Measurements from ENCODE around the gene APBA2. TPM values are rescaled to one million over a fixed set of nuclear protein-coding genes. Genes with fewer than 3 reads are reported as not detected.

APBA2 gene
- total RNA-seq, 1 experiment from 2014 or later, result 0.31 TPM

DNA sequence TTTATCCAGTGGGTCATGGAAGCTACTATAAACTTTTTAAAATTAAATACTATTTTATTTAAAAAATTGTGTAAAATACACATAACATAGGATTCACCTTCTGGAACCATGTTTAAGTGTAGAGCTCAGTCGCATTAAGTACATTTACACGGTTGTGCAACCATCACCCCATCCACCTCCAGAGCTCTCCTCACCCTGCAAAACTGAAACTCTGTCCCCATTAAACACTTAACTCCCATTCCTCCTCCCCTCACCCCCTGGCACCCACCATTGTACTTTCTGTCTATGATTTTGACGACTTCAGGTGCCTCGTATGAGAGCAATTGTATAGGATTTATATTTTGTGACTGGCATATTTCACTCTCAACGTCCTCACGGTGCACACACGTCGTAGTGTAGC lies 70.7 kb downstream of the APBA2 start:
- Histone ChIP-seq H3K27ac (ENCODE audit: low read length) (no peak overlapping the region), H3K4me3 (ENCODE audit: low read depth in 2 of 2, low read length in 2 of 2) (no peak overlapping the region), H3K27me3 (ENCODE audit: control insufficient read depth, insufficient read depth, low read length) (no peaks in the 10 kb centered on the region), H3K36me3 (ENCODE audit: control insufficient read depth, insufficient read depth, low read length) (no peaks in the 10 kb centered on the region), H3K4me1 (ENCODE audit: control insufficient read depth, insufficient read depth, low read length) (peaks cover 4% of the 10 kb centered on the region; the same call in 1 of the 2 replicates), H3K9me3 (ENCODE audit: control insufficient read depth, insufficient read depth, low read depth, low read length) (no peaks in the 10 kb centered on the region)
- POLR2A ChIA-PET, result no interaction called here
- intact Hi-C loops (cut with micrococcal nuclease; ENCODE audit: unreplicated experiment) (no loop called here), in situ Hi-C loops (cut with HindIII; ENCODE audit: low pct_unique_long_range_greater_than_20kb, low sequenced_read_pairs) (no loop called here)
- ATAC-seq, result no peak
- CTCF ChIA-PET, result no interaction called here
- no TSS peak for BruUV-seq (replicated peaks)
- DNase-seq (ENCODE audit: low read depth, low spot score), result no peak
- TF ChIP-seq TCF7L2 (IDR thresholded peaks at IDR 0.05; ENCODE audit: low read depth, low read length) (no peak), REST (IDR thresholded peaks at IDR 0.05; ENCODE audit: insufficient read depth in 1 of 2, low read depth in 2 of 2, low read length in 1 of 2) (no peak), SIN3A (IDR thresholded peaks at IDR 0.05; ENCODE audit: borderline replicate concordance, insufficient read depth, low read depth, low read length) (no peak), POLR2AphosphoS5 (IDR thresholded peaks at IDR 0.05; ENCODE audit: low read depth, low read length) (no peak)
- TF ChIP-seq, protein P1, sequence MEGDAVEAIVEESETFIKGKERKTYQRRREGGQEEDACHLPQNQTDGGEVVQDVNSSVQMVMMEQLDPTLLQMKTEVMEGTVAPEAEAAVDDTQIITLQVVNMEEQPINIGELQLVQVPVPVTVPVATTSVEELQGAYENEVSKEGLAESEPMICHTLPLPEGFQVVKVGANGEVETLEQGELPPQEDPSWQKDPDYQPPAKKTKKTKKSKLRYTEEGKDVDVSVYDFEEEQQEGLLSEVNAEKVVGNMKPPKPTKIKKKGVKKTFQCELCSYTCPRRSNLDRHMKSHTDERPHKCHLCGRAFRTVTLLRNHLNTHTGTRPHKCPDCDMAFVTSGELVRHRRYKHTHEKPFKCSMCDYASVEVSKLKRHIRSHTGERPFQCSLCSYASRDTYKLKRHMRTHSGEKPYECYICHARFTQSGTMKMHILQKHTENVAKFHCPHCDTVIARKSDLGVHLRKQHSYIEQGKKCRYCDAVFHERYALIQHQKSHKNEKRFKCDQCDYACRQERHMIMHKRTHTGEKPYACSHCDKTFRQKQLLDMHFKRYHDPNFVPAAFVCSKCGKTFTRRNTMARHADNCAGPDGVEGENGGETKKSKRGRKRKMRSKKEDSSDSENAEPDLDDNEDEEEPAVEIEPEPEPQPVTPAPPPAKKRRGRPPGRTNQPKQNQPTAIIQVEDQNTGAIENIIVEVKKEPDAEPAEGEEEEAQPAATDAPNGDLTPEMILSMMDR (IDR thresholded peaks at IDR 0.05), result no peak

- TF ChIP-seq, protein P1 (IDR thresholded peaks at IDR 0.05), result no peak
- no peak for TF ChIP-seq REST (IDR thresholded peaks at IDR 0.05; ENCODE audit: insufficient read depth in 1 of 2, low read depth in 2 of 2, low read length in 1 of 2)
- no peak for TF ChIP-seq POLR2AphosphoS5 (IDR thresholded peaks at IDR 0.05; ENCODE audit: low read depth, low read length)
- TF ChIP-seq TCF7L2 (IDR thresholded peaks at IDR 0.05; ENCODE audit: low read depth, low read length), result no peak
- no peak for TF ChIP-seq SIN3A (IDR thresholded peaks at IDR 0.05; ENCODE audit: borderline replicate concordance, insufficient read depth, low read depth, low read length)
- peaks cover 4% of the 10 kb centered on the region; the same call in 1 of the 2 replicates for H3K4me1 ChIP-seq (ENCODE audit: control insufficient read depth, insufficient read depth, low read length)
- H3K27me3 ChIP-seq (ENCODE audit: control insufficient read depth, insufficient read depth, low read length), result no peaks in the 10 kb centered on the region
- H3K4me3 ChIP-seq (ENCODE audit: low read depth in 2 of 2, low read length in 2 of 2), result no peak overlapping the region
- in situ Hi-C loops (cut with HindIII; ENCODE audit: low pct_unique_long_range_greater_than_20kb, low sequenced_read_pairs) (no loop called here), intact Hi-C loops (cut with micrococcal nuclease; ENCODE audit: unreplicated experiment) (no loop called here)
- H3K27ac ChIP-seq (ENCODE audit: low read length), result no peak overlapping the region
- no peaks in the 10 kb centered on the region for H3K36me3 ChIP-seq (ENCODE audit: control insufficient read depth, insufficient read depth, low read length)
- BruUV-seq (replicated peaks), result no TSS peak
- DNase-seq (ENCODE audit: low read depth, low spot score), result no peak
- H3K9me3 ChIP-seq (ENCODE audit: control insufficient read depth, insufficient read depth, low read depth, low read length), result no peaks in the 10 kb centered on the region
- CTCF ChIA-PET, result no interaction called here
- POLR2A ChIA-PET, result no interaction called here
- ATAC-seq, result no peak
These were observed 72.1 kb downstream of the APBA2 start for GRCh38 chr15:28957606-28958498.
